Tibial nerve (tissue), 4 donors: Measurements from ENCODE around the gene PRKCZ.

Source experiments
- CTCF ChIP-seq, 5 experiments: fragments of 200-600 bp in 3 of 5; fragments of 450-650 bp in 2 of 5; sonication (generic) in 3 of 5; IDR thresholded peaks; one replicate each; pipeline ENCODE4 v1.5.1; 2016 to 2019; ENCODE audit warnings: antibody characterized with exemption in 5 of 5, mild to moderate bottlenecking in 3 of 5, moderate library complexity in 2 of 5
- EP300 ChIP-seq, 2 donors: sonication (generic); formaldehyde crosslinking; IDR thresholded peaks; one replicate each; pipeline ENCODE4 v1.6.1; 2017; ENCODE audit warnings: antibody characterized with exemption in 2 of 2, mild to moderate bottlenecking in 1 of 2

GRCh38 chr1:2028870-2029560 lies 21.2 kb upstream of the PRKCZ start:
- no peak for TF ChIP-seq CTCF (IDR thresholded peaks at IDR 0.05)
- TF ChIP-seq EP300 (IDR thresholded peaks at IDR 0.05): no peak
